BLaER1 treated with 17β-estradiol and CSF1 and Interleukin-3, amounts not matched to agents 10 nM and 100 nM (cell line): ENCODE measurements around the gene VCAN.

Experiments
- H3K27ac ChIP-seq, 11 experiments: shearing (Covaris generic); formaldehyde crosslinking; 2 replicates each; pipeline ENCODE4 v1.8.1; 2022
- H3K27me3 ChIP-seq, 11 experiments: shearing (Covaris generic); formaldehyde crosslinking; 2 replicates each; pipeline ENCODE4 v1.8.1; 2022
- H3K36me3 ChIP-seq, 11 experiments: shearing (Covaris generic); formaldehyde crosslinking; 2 replicates each; pipeline ENCODE4 v1.8.1; 2022
- H3K4me1 ChIP-seq, 10 experiments: shearing (Covaris generic); formaldehyde crosslinking; 2 replicates each; pipeline ENCODE4 v1.8.1; 2022
- H3K4me2 ChIP-seq, 11 experiments: shearing (Covaris generic); formaldehyde crosslinking; 2 replicates each; pipeline ENCODE4 v1.8.1; 2022
- H3K4me3 ChIP-seq, 10 experiments: shearing (Covaris generic); formaldehyde crosslinking; 2 replicates each; pipeline ENCODE4 v1.8.1; 2022
- H3K9ac ChIP-seq, 11 experiments: shearing (Covaris generic); formaldehyde crosslinking; 2 replicates each; pipeline ENCODE4 v1.8.1; 2022
- H3K9me3 ChIP-seq, 11 experiments: shearing (Covaris generic); formaldehyde crosslinking; replicated peaks in 1 of 11; 2 replicates each; pipeline ENCODE4 v1.8.1; 2022
- H4K20me1 ChIP-seq, 11 experiments: shearing (Covaris generic); formaldehyde crosslinking; 2 replicates each; pipeline ENCODE4 v1.8.1; 2022
- Cebpa-rat ChIP-seq, 11 experiments: shearing (Covaris generic); IDR thresholded peaks; 2 replicates each; pipeline ENCODE4 v1.8.1; 2022

Gene VCAN

DNA sequence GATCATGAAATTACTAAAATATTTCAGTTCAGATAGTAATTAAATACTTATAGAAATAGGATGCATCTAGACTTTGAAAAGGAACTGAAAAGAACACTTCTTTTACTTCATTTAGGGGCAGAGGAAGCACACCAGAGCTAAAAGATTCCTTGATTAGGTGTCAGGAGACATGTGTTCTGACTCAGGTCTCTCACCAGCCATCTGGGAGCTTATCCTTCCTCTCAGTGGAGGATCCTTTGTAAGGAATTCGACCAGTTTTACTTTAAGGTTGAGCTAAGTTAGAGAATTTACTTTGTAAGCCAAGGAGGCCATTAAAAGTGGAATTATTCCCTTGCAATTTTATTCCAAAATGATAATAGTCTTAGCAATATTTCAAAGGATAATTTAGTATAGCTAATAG lies 16.7 kb downstream of the VCAN start:
- no peaks in the 10 kb centered on the region for H3K9me3 ChIP-seq
- no peak for TF ChIP-seq Cebpa-rat (IDR thresholded peaks at IDR 0.05)
- H3K27ac ChIP-seq = no peak overlapping the region
- no peaks in the 10 kb centered on the region; a peak in 1 of 22 replicates for H3K27me3 ChIP-seq
- H3K36me3 ChIP-seq = no peaks in the 10 kb centered on the region
- no peak overlapping the region for H3K9ac ChIP-seq
- H3K4me2 ChIP-seq = no peak overlapping the region
- H3K4me3 ChIP-seq = no peak overlapping the region
- H4K20me1 ChIP-seq = no peaks in the 10 kb centered on the region
- H3K4me1 ChIP-seq = no peaks in the 10 kb centered on the region

- Histone ChIP-seq H3K27me3 (no peaks in the 10 kb centered on the region; a peak in 1 of 22 replicates), H3K9ac (no peak overlapping the region), H3K4me1 (no peaks in the 10 kb centered on the region), H3K4me3 (no peak overlapping the region), H4K20me1 (no peaks in the 10 kb centered on the region), H3K36me3 (no peaks in the 10 kb centered on the region), H3K9me3 (no peaks in the 10 kb centered on the region), H3K27ac (no peak overlapping the region), H3K4me2 (no peak overlapping the region)
- no peak for TF ChIP-seq Cebpa-rat (IDR thresholded peaks at IDR 0.05)
Measured at GRCh38 chr5:83488821-83489220, 17.3 kb downstream of the VCAN start.

DNA sequence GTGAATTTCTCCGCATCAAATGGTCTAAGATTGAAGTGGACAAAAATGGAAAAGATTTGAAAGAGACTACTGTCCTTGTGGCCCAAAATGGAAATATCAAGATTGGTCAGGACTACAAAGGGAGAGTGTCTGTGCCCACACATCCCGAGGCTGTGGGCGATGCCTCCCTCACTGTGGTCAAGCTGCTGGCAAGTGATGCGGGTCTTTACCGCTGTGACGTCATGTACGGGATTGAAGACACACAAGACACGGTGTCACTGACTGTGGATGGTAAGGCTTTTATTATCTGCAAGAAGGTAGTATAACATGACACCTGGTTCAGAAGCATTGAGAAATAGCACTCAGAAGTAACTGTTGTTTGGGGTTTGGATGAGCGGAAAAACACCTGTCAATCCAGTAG lies 18.7 kb downstream of the VCAN start:
- H4K20me1 ChIP-seq = no peaks in the 10 kb centered on the region

GRCh38 chr5:83492331-83492730 lies 20.8 kb downstream of the VCAN start:
- Histone ChIP-seq H3K27me3 (no peaks in the 10 kb centered on the region; a peak in 1 of 22 replicates), H3K9ac (no peak overlapping the region), H3K4me2 (no peak overlapping the region), H3K36me3 (no peaks in the 10 kb centered on the region), H3K27ac (no peak overlapping the region), H3K4me1 (no peaks in the 10 kb centered on the region; a peak in 1 of 20 replicates), H4K20me1 (no peaks in the 10 kb centered on the region), H3K4me3 (no peak overlapping the region), H3K9me3 (no peaks in the 10 kb centered on the region)
- no peak for TF ChIP-seq Cebpa-rat (IDR thresholded peaks at IDR 0.05)

More for the DNA sequence above, 18.7 kb downstream of the VCAN start:
- no peak overlapping the region for H3K4me3 ChIP-seq
- no peak overlapping the region for H3K4me2 ChIP-seq
- no peaks in the 10 kb centered on the region; a peak in 1 of 20 replicates for H3K4me1 ChIP-seq
- H3K9me3 ChIP-seq = no peaks in the 10 kb centered on the region
- no peak for TF ChIP-seq Cebpa-rat (IDR thresholded peaks at IDR 0.05)
- no peak overlapping the region for H3K9ac ChIP-seq
- no peaks in the 10 kb centered on the region for H3K36me3 ChIP-seq
- H3K27ac ChIP-seq = no peak overlapping the region
- no peaks in the 10 kb centered on the region; a peak in 1 of 22 replicates for H3K27me3 ChIP-seq

DNA sequence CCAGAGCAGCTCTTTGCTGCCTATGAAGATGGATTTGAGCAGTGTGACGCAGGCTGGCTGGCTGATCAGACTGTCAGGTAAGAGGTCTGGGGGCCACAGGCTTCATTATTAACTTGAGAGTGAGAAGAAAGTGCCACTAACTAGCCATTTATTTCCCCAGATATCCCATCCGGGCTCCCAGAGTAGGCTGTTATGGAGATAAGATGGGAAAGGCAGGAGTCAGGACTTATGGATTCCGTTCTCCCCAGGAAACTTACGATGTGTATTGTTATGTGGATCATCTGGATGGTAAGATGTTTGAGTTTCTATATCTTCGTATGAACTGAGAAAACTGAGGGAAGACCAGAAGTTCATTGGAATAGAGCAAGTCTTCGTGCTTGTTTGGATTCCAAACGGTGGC lies 22.1 kb downstream of the VCAN start:
- no peak overlapping the region for H3K4me2 ChIP-seq
- no peaks in the 10 kb centered on the region for H4K20me1 ChIP-seq

DNA sequence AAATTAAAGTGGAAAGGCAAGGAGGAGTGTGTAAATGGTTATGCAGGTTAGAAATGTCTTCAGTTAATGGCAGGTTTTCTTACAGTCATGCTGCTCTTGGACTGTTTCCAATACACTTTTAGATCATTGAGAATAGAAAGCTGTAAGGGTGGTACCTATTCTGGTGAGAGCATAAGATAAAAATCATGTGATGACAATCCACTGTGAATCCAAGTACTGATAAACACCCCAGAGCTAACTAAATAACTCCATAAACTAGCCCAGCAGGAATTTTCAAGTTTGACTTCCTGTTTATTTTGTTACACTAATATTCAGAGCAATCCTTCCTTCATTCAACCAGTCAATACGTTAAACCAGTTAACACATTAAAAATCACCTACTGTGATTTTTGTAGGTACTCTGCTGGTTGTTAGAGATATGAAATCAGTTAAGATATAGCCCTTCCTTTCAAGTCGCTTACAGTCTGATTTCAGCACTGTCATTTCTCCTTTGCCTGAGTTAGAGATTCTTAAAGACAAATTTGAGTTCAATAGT lies 22.6 kb downstream of the VCAN start:
- TF ChIP-seq Cebpa-rat (IDR thresholded peaks at IDR 0.05) = no peak
- H3K27ac ChIP-seq = no peak overlapping the region

More for the DNA sequence above, 22.1 kb downstream of the VCAN start:
- H3K36me3 ChIP-seq = no peaks in the 10 kb centered on the region
- H3K9me3 ChIP-seq = no peaks in the 10 kb centered on the region
- TF ChIP-seq Cebpa-rat (IDR thresholded peaks at IDR 0.05) = no peak
- H3K27ac ChIP-seq = no peak overlapping the region
- no peaks in the 10 kb centered on the region; a peak in 1 of 20 replicates for H3K4me1 ChIP-seq
- H3K4me3 ChIP-seq = no peak overlapping the region
- no peaks in the 10 kb centered on the region; a peak in 1 of 22 replicates for H3K27me3 ChIP-seq
- H3K9ac ChIP-seq = no peak overlapping the region

DNA sequence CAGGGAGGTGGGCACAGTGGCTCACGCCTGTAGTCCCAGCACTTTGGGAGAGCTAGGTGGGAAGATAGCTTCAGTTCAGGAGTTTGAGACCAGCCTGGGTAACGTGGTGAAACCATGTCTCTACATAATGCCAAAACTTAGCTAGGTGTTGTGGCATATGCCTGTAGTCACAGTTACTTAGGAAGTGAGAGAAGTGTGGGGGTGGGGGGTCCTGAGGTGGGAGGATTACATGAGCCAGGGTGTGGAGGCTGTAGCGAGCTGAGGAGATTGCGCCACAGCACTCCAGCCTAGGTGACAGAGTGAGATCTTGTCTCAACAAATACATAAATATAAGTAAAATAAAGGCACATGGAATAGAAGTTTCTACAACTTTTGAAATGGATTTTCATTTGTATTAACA lies 23.1 kb downstream of the VCAN start:
- no peaks in the 10 kb centered on the region for H4K20me1 ChIP-seq
- H3K9ac ChIP-seq = no peak overlapping the region
- no peaks in the 10 kb centered on the region; a peak in 1 of 22 replicates for H3K27me3 ChIP-seq
- H3K4me2 ChIP-seq = no peak overlapping the region
- H3K4me3 ChIP-seq = no peak overlapping the region
- no peaks in the 10 kb centered on the region for H3K36me3 ChIP-seq
- no peak overlapping the region for H3K27ac ChIP-seq
- no peaks in the 10 kb centered on the region; a peak in 1 of 20 replicates for H3K4me1 ChIP-seq
- TF ChIP-seq Cebpa-rat (IDR thresholded peaks at IDR 0.05) = no peak
- H3K9me3 ChIP-seq = no peaks in the 10 kb centered on the region

More for the DNA sequence above, 22.6 kb downstream of the VCAN start:
- H3K4me1 ChIP-seq = no peaks in the 10 kb centered on the region; a peak in 1 of 20 replicates
- H3K9me3 ChIP-seq = no peaks in the 10 kb centered on the region
- H3K4me3 ChIP-seq = no peak overlapping the region
- no peak overlapping the region for H3K4me2 ChIP-seq
- H3K36me3 ChIP-seq = no peaks in the 10 kb centered on the region
- H3K27me3 ChIP-seq = no peaks in the 10 kb centered on the region; a peak in 1 of 22 replicates
- H3K9ac ChIP-seq = no peak overlapping the region
- H4K20me1 ChIP-seq = no peaks in the 10 kb centered on the region

- Histone ChIP-seq H3K27ac (no peak overlapping the region), H3K4me3 (no peak overlapping the region), H3K9ac (no peak overlapping the region), H4K20me1 (no peaks in the 10 kb centered on the region), H3K9me3 (no peaks in the 10 kb centered on the region), H3K36me3 (no peaks in the 10 kb centered on the region), H3K4me2 (no peak overlapping the region), H3K4me1 (no peaks in the 10 kb centered on the region; a peak in 1 of 20 replicates), H3K27me3 (no peaks in the 10 kb centered on the region; a peak in 1 of 22 replicates)
- TF ChIP-seq Cebpa-rat (IDR thresholded peaks at IDR 0.05) = no peak
Measured at GRCh38 chr5:83496626-83497025, 25.1 kb downstream of the VCAN start.

GRCh38 chr5:83498585-83498984 lies 27.0 kb downstream of the VCAN start:
- H3K27me3 ChIP-seq = no peaks in the 10 kb centered on the region
- no peaks in the 10 kb centered on the region; a peak in 1 of 20 replicates for H3K4me1 ChIP-seq
- no peak overlapping the region for H3K4me3 ChIP-seq
- no peak overlapping the region for H3K9ac ChIP-seq
- H4K20me1 ChIP-seq = no peaks in the 10 kb centered on the region
- TF ChIP-seq Cebpa-rat (IDR thresholded peaks at IDR 0.05) = no peak
- no peaks in the 10 kb centered on the region for H3K36me3 ChIP-seq
- no peak overlapping the region for H3K4me2 ChIP-seq
- H3K27ac ChIP-seq = no peak overlapping the region
- H3K9me3 ChIP-seq = no peaks in the 10 kb centered on the region

GRCh38 chr5:83503662-83504061 lies 32.1 kb downstream of the VCAN start:
- no peak for TF ChIP-seq Cebpa-rat (IDR thresholded peaks at IDR 0.05)
- H3K4me1 ChIP-seq = no peaks in the 10 kb centered on the region

More at GRCh38 chr5:83503662-83504061, 32.1 kb downstream of the VCAN start:
- H3K36me3 ChIP-seq = no peaks in the 10 kb centered on the region
- H3K9ac ChIP-seq = no peak overlapping the region
- no peak overlapping the region for H3K4me2 ChIP-seq
- peaks cover 13 to 28% (median 24%) of the 10 kb centered on the region in 11 experiments for H3K9me3 ChIP-seq
- no peaks in the 10 kb centered on the region for H3K27me3 ChIP-seq
- H3K4me3 ChIP-seq = no peak overlapping the region
- H3K27ac ChIP-seq = no peak overlapping the region
- H4K20me1 ChIP-seq = no peaks in the 10 kb centered on the region
